AG04450 (cell line): ENCODE results near the gene ACSM4. TPM values are rescaled to one million over a fixed set of nuclear protein-coding genes. Genes with fewer than 3 reads are reported as not detected.
"Not testable (repeated sequence)": the region's sequence is repeated elsewhere in the genome, so short reads cannot be mapped to it uniquely, and the experiment has no call there.

Experiments
- CTCF ChIA-PET: fragments of 300-600, 350-600 bp; formaldehyde crosslinking; extraction: SDS; loops from one replicate; lab custom pipeline; 2022; ENCODE audit warnings: antibody characterized with exemption, inconsistent platforms; lab: Charles Lee
- POLR2A ChIA-PET: fragments of 350-600 bp; formaldehyde crosslinking; extraction: SDS; loops from one replicate; lab custom pipeline; 2021; ENCODE audit warnings: antibody characterized with exemption, inconsistent platforms; lab: Yijun Ruan, JAX
- DNase-seq: peaks from one replicate; pipeline ENCODE4 v3.0.0-alpha.2; 2011; ENCODE audit warnings: low read depth, low spot score
- H3K27ac ChIP-seq: one replicate; pipeline ENCODE4 v1.5.1; 2012; ENCODE audit warnings: low read depth, low read length, control low read depth
- H3K27me3 ChIP-seq: one replicate; pipeline ENCODE4 v1.6.0; 2012; ENCODE audit warnings: low read length; ENCODE audit not compliant: control insufficient read depth, insufficient read depth
- H3K4me3 ChIP-seq: 2 replicates; pipeline ENCODE4 v1.5.1; 2011; ENCODE audit warnings: mild to moderate bottlenecking, low read depth, low read length, control low read depth
- H3K9me3 ChIP-seq: 2 replicates; pipeline ENCODE4 v1.5.1; 2012; ENCODE audit warnings: low read length; ENCODE audit not compliant: control insufficient read depth, insufficient read depth
- CTCF ChIP-seq: IDR thresholded peaks from 2 replicates; pipeline ENCODE4 v1.5.1; 2011; ENCODE audit warnings: low read depth, low read length, control low read depth, inconsistent platforms
- polyA plus RNA-seq: library from polyadenylated mRNA; depleted of rRNA; stranded (reverse); fragments of >200 nt; gene quantifications from 2 replicates; pipeline ENCODE4 v1.2.3, GENCODE V29; 2011

Gene ACSM4
- polyA plus RNA-seq, 1 experiment = not detected

- Histone ChIP-seq H3K9me3 (no peaks in the 10 kb centered on the region), H3K4me3 (no peak overlapping the region), H3K27ac (no peak overlapping the region), H3K27me3 (no peaks in the 10 kb centered on the region)
- no peak for TF ChIP-seq CTCF
- no peak for DNase-seq
- ChIA-PET CTCF (no interaction called here), POLR2A (no interaction called here)
Observed at GRCh38 chr12:7271893-7272514, 31.9 kb upstream of the ACSM4 start.

GRCh38 chr12:7275482-7275881 lies 28.4 kb upstream of the ACSM4 start:
- CTCF ChIA-PET, H3K9me3 ChIP-seq, POLR2A ChIA-PET, H3K4me3 ChIP-seq, H3K27me3 ChIP-seq, DNase-seq, H3K27ac ChIP-seq: not testable (repeated sequence)

- ChIA-PET POLR2A (no interaction called here), CTCF (no interaction called here)
- DNase-seq = no peak
- no peaks in the 10 kb centered on the region for H3K9me3 ChIP-seq
- no peak for TF ChIP-seq CTCF
- no peaks in the 10 kb centered on the region for H3K27me3 ChIP-seq
- H3K4me3 ChIP-seq = no peak overlapping the region
- no peak overlapping the region for H3K27ac ChIP-seq
Observed at GRCh38 chr12:7282844-7283243, 21.0 kb upstream of the ACSM4 start.

- no peak for DNase-seq
- CTCF ChIA-PET = no interaction called here
- POLR2A ChIA-PET = no interaction called here
Observed at GRCh38 chr12:7289743-7290142, 14.1 kb upstream of the ACSM4 start.

GRCh38 chr12:7290588-7290987 lies 13.3 kb upstream of the ACSM4 start:
- H3K27me3 ChIP-seq, POLR2A ChIA-PET, DNase-seq, CTCF ChIA-PET, H3K27ac ChIP-seq, H3K9me3 ChIP-seq, H3K4me3 ChIP-seq: not testable (repeated sequence)

More at GRCh38 chr12:7289743-7290142, 14.1 kb upstream of the ACSM4 start:
- H3K9me3 ChIP-seq = no peaks in the 10 kb centered on the region
- H3K27ac ChIP-seq = no peak overlapping the region
- H3K4me3 ChIP-seq = no peak overlapping the region
- no peaks in the 10 kb centered on the region for H3K27me3 ChIP-seq
- no peak for TF ChIP-seq CTCF

GRCh38 chr12:7292300-7292699 lies 11.6 kb upstream of the ACSM4 start:
- no peak for DNase-seq
- Histone ChIP-seq H3K27ac (no peak overlapping the region), H3K9me3 (no peaks in the 10 kb centered on the region), H3K27me3 (no peaks in the 10 kb centered on the region), H3K4me3 (no peak overlapping the region)
- TF ChIP-seq CTCF = no peak
- ChIA-PET POLR2A (no interaction called here), CTCF (no interaction called here)
